ENCODE measurements around the gene ARHGAP40.

- TF ChIP-seq, protein P1, sequence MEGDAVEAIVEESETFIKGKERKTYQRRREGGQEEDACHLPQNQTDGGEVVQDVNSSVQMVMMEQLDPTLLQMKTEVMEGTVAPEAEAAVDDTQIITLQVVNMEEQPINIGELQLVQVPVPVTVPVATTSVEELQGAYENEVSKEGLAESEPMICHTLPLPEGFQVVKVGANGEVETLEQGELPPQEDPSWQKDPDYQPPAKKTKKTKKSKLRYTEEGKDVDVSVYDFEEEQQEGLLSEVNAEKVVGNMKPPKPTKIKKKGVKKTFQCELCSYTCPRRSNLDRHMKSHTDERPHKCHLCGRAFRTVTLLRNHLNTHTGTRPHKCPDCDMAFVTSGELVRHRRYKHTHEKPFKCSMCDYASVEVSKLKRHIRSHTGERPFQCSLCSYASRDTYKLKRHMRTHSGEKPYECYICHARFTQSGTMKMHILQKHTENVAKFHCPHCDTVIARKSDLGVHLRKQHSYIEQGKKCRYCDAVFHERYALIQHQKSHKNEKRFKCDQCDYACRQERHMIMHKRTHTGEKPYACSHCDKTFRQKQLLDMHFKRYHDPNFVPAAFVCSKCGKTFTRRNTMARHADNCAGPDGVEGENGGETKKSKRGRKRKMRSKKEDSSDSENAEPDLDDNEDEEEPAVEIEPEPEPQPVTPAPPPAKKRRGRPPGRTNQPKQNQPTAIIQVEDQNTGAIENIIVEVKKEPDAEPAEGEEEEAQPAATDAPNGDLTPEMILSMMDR (IDR thresholded peaks at IDR 0.05; ENCODE audit: low read length): no peak
- no peak for TF ChIP-seq EZH2 (IDR thresholded peaks at IDR 0.05; ENCODE audit: borderline replicate concordance, low read length)
Measured at GRCh38 chr20:38663660-38664059, 62.1 kb downstream of the ARHGAP40 start.

Data from OCI-LY1 (cell line).